NCI-H345 treated with DMSO at 0.1 percent for 48 hours (cell line): ENCODE data around the gene LARP4B.

Experiments
- DNase-seq: peaks from one replicate; lab custom pipeline; 2025; ENCODE audit not compliant: unreplicated experiment; lab: John Stamatoyannopoulos, UW

The LARP4B gene

GRCh38 chr10:790821-791551, 140.5 kb downstream of the LARP4B start:
- DNase-seq, result no peak

GRCh38 chr10:789831-790701, 141.4 kb downstream of the LARP4B start:
- DNase-seq, result no peak

GRCh38 chr10:788796-789748, 142.4 kb downstream of the LARP4B start:
- no peak for DNase-seq

GRCh38 chr10:787933-788651, 143.4 kb downstream of the LARP4B start:
- no peak for DNase-seq

GRCh38 chr10:786633-787474, 144.7 kb downstream of the LARP4B start:
- no peak for DNase-seq

- no peak for DNase-seq
Observed at GRCh38 chr10:785861-786214, 145.7 kb downstream of the LARP4B start.

GRCh38 chr10:785089-785860, 146.2 kb downstream of the LARP4B start:
- DNase-seq, result peak; percentile 8

GRCh38 chr10:784403-785088, 147.0 kb downstream of the LARP4B start:
- DNase-seq, result no peak

GRCh38 chr10:782751-783648, 148.5 kb downstream of the LARP4B start:
- DNase-seq, result no peak

- DNase-seq, result no peak
Observed at GRCh38 chr10:780536-781524, 150.7 kb downstream of the LARP4B start.

GRCh38 chr10:778626-779330, 152.7 kb downstream of the LARP4B start:
- DNase-seq, result no peak

- DNase-seq, result no peak
Observed at GRCh38 chr10:777913-778479, 153.5 kb downstream of the LARP4B start.

GRCh38 chr10:776772-777171, 154.7 kb downstream of the LARP4B start:
- DNase-seq, result no peak

- no peak for DNase-seq
Observed at GRCh38 chr10:775245-776075, 156.0 kb downstream of the LARP4B start.
